ENCODE measurements around the gene OBSCN.
"Not testable (repeated sequence)": the region's sequence is repeated elsewhere in the genome, so short reads cannot be mapped to it uniquely, and the experiment has no call there.

- TF ChIP-seq, protein P1, sequence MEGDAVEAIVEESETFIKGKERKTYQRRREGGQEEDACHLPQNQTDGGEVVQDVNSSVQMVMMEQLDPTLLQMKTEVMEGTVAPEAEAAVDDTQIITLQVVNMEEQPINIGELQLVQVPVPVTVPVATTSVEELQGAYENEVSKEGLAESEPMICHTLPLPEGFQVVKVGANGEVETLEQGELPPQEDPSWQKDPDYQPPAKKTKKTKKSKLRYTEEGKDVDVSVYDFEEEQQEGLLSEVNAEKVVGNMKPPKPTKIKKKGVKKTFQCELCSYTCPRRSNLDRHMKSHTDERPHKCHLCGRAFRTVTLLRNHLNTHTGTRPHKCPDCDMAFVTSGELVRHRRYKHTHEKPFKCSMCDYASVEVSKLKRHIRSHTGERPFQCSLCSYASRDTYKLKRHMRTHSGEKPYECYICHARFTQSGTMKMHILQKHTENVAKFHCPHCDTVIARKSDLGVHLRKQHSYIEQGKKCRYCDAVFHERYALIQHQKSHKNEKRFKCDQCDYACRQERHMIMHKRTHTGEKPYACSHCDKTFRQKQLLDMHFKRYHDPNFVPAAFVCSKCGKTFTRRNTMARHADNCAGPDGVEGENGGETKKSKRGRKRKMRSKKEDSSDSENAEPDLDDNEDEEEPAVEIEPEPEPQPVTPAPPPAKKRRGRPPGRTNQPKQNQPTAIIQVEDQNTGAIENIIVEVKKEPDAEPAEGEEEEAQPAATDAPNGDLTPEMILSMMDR (IDR thresholded peaks at IDR 0.05; ENCODE audit: insufficient read depth, low read length): not testable (repeated sequence)
- not testable (repeated sequence) for TF ChIP-seq REST (IDR thresholded peaks at IDR 0.05; ENCODE audit: insufficient replicate concordance, low read depth)
Measured at GRCh38 chr1:228269431-228269830, 61.6 kb downstream of the OBSCN start.

All from HL-60 (cell line).